ENCODE results near the gene PLA2G2F. TPM values are rescaled to one million over a fixed set of nuclear protein-coding genes. Genes with fewer than 3 reads are reported as not detected.

The PLA2G2F gene
- total RNA-seq, 1 experiment from 2014 or later: not detected

GRCh38 chr1:20134995-20135394, 4.1 kb upstream of the PLA2G2F start:
- ChIA-PET POLR2A (no interaction called here), CTCF (no interaction called here)
- intact Hi-C loops (cut with micrococcal nuclease; ENCODE audit: unreplicated experiment) (no loop called here), in situ Hi-C loops (cut with HindIII; ENCODE audit: low pct_unique_long_range_greater_than_20kb, low sequenced_read_pairs) (no loop called here)
- Histone ChIP-seq H3K4me3 (ENCODE audit: low read depth in 2 of 2, low read length in 2 of 2) (no peak overlapping the region), H3K9me3 (ENCODE audit: control insufficient read depth, insufficient read depth, low read depth, low read length) (no peaks in the 10 kb centered on the region), H3K27me3 (ENCODE audit: control insufficient read depth, insufficient read depth, low read length) (no peaks in the 10 kb centered on the region), H3K36me3 (ENCODE audit: control insufficient read depth, insufficient read depth, low read length) (no peaks in the 10 kb centered on the region), H3K4me1 (ENCODE audit: control insufficient read depth, insufficient read depth, low read length) (no peaks in the 10 kb centered on the region), H3K27ac (ENCODE audit: low read length) (no peak overlapping the region)
- ATAC-seq: no peak
- no TSS peak for BruUV-seq (replicated peaks)
- DNase-seq (ENCODE audit: low read depth, low spot score): no peak
- TF ChIP-seq TCF7L2 (IDR thresholded peaks at IDR 0.05; ENCODE audit: low read depth, low read length) (no peak), POLR2AphosphoS5 (IDR thresholded peaks at IDR 0.05; ENCODE audit: low read depth, low read length) (no peak), SIN3A (IDR thresholded peaks at IDR 0.05; ENCODE audit: borderline replicate concordance, insufficient read depth, low read depth, low read length) (no peak), REST (IDR thresholded peaks at IDR 0.05; ENCODE audit: insufficient read depth in 1 of 2, low read depth in 2 of 2, low read length in 1 of 2) (no peak)
- TF ChIP-seq, protein P1, sequence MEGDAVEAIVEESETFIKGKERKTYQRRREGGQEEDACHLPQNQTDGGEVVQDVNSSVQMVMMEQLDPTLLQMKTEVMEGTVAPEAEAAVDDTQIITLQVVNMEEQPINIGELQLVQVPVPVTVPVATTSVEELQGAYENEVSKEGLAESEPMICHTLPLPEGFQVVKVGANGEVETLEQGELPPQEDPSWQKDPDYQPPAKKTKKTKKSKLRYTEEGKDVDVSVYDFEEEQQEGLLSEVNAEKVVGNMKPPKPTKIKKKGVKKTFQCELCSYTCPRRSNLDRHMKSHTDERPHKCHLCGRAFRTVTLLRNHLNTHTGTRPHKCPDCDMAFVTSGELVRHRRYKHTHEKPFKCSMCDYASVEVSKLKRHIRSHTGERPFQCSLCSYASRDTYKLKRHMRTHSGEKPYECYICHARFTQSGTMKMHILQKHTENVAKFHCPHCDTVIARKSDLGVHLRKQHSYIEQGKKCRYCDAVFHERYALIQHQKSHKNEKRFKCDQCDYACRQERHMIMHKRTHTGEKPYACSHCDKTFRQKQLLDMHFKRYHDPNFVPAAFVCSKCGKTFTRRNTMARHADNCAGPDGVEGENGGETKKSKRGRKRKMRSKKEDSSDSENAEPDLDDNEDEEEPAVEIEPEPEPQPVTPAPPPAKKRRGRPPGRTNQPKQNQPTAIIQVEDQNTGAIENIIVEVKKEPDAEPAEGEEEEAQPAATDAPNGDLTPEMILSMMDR (IDR thresholded peaks at IDR 0.05): no peak

GRCh38 chr1:20136249-20136648, 2.9 kb upstream of the PLA2G2F start:
- DNase-seq (ENCODE audit: low read depth, low spot score) (no peak), ATAC-seq (no peak)
- no peak for TF ChIP-seq SIN3A (IDR thresholded peaks at IDR 0.05; ENCODE audit: borderline replicate concordance, insufficient read depth, low read depth, low read length)
- TF ChIP-seq, protein P1 (IDR thresholded peaks at IDR 0.05): no peak
- no peak for TF ChIP-seq TCF7L2 (IDR thresholded peaks at IDR 0.05; ENCODE audit: low read depth, low read length)
- H3K27me3 ChIP-seq (ENCODE audit: control insufficient read depth, insufficient read depth, low read length): no peaks in the 10 kb centered on the region
- no TSS peak for BruUV-seq (replicated peaks)
- no peaks in the 10 kb centered on the region for H3K36me3 ChIP-seq (ENCODE audit: control insufficient read depth, insufficient read depth, low read length)
- no peaks in the 10 kb centered on the region for H3K4me1 ChIP-seq (ENCODE audit: control insufficient read depth, insufficient read depth, low read length)
- no peaks in the 10 kb centered on the region for H3K9me3 ChIP-seq (ENCODE audit: control insufficient read depth, insufficient read depth, low read depth, low read length)
- H3K4me3 ChIP-seq (ENCODE audit: low read depth in 2 of 2, low read length in 2 of 2): no peak overlapping the region
- CTCF ChIA-PET: no interaction called here
- no peak overlapping the region for H3K27ac ChIP-seq (ENCODE audit: low read length)
- intact Hi-C loops (cut with micrococcal nuclease; ENCODE audit: unreplicated experiment): no loop called here
- in situ Hi-C loops (cut with HindIII; ENCODE audit: low pct_unique_long_range_greater_than_20kb, low sequenced_read_pairs): no loop called here
- POLR2A ChIA-PET: no interaction called here
